GM21619 (cell line): ENCODE results near the gene STAB2.

Source experiments
- ATAC-seq: cut with Tn5 transposase; IDR thresholded peaks from one replicate; pipeline ENCODE4 v1.9.1; 2021; ENCODE audit not compliant: unreplicated experiment

STAB2 gene

GRCh38 chr12:103773109-103773910 lies 186.2 kb downstream of the STAB2 start:
- no peak for ATAC-seq

GRCh38 chr12:103774977-103775560 lies 188.0 kb downstream of the STAB2 start:
- no peak for ATAC-seq

GRCh38 chr12:103778781-103779180 lies 191.7 kb downstream of the STAB2 start:
- no peak for ATAC-seq

- ATAC-seq, result no peak
These were observed 192.5 kb downstream of the STAB2 start for GRCh38 chr12:103779410-103780092.

GRCh38 chr12:103780093-103780440 lies 193.0 kb downstream of the STAB2 start:
- no peak for ATAC-seq

- ATAC-seq, result no peak
These were observed 193.9 kb downstream of the STAB2 start for GRCh38 chr12:103780992-103781391.

GRCh38 chr12:103782399-103782798 lies 195.3 kb downstream of the STAB2 start:
- no peak for ATAC-seq

- ATAC-seq, result no peak
These were observed 196.9 kb downstream of the STAB2 start for GRCh38 chr12:103783744-103784664.

- no peak for ATAC-seq
These were observed 198.4 kb downstream of the STAB2 start for GRCh38 chr12:103785243-103786031.

- no peak for ATAC-seq
These were observed 199.1 kb downstream of the STAB2 start for GRCh38 chr12:103786201-103786600.

- ATAC-seq, result no peak
These were observed 204.4 kb downstream of the STAB2 start for GRCh38 chr12:103791350-103791920.

- no peak for ATAC-seq
These were observed 206.0 kb downstream of the STAB2 start for GRCh38 chr12:103793046-103793445.

- ATAC-seq, result no peak
These were observed 206.5 kb downstream of the STAB2 start for GRCh38 chr12:103793512-103794045.

- ATAC-seq, result no peak
These were observed 207.5 kb downstream of the STAB2 start for GRCh38 chr12:103794309-103795213.

- ATAC-seq, result no peak
These were observed 211.5 kb downstream of the STAB2 start for GRCh38 chr12:103798586-103798985.

- ATAC-seq, result no peak
These were observed 212.4 kb downstream of the STAB2 start for GRCh38 chr12:103799504-103799856.

- ATAC-seq, result no peak
These were observed 213.0 kb downstream of the STAB2 start for GRCh38 chr12:103799857-103800771.
